Stomach (tissue), 4 donors: Measurements from ENCODE around the gene TNFRSF14.

Experiments
- CTCF ChIP-seq, 7 experiments: fragments of 450-650 bp in 4 of 7; fragments of 200-600 bp in 3 of 7; sonication (generic) in 3 of 7; IDR thresholded peaks; one replicate each; pipeline ENCODE4 v1.5.1; 2016 to 2019; ENCODE audit warnings: antibody characterized with exemption in 7 of 7, control low read depth in 2 of 7, mild to moderate bottlenecking in 1 of 7
- EP300 ChIP-seq: sonication (generic); formaldehyde crosslinking; IDR thresholded peaks from one replicate; pipeline ENCODE4 v1.6.1; 2017; ENCODE audit warnings: antibody characterized with exemption
- POLR2A ChIP-seq, 4 donors: fragments of 450-650 bp; IDR thresholded peaks; one replicate each; pipeline ENCODE4 v1.6.1; 2016; ENCODE audit warnings: antibody characterized with exemption in 4 of 4, control low read depth in 2 of 4, mild to moderate bottlenecking in 1 of 4, moderate library complexity in 1 of 4

- TF ChIP-seq POLR2A (IDR thresholded peaks at IDR 0.05) (no peak), CTCF (IDR thresholded peaks at IDR 0.05) (no peak), EP300 (no peak)
These were observed 31.8 kb downstream of the TNFRSF14 start for GRCh38 chr1:2587860-2588571.
